PC-3 (cell line): ENCODE measurements around the gene AVEN.

Experiments used
- CTCF ChIP-seq: fragments of 300-600 bp; sonication (generic); conservative IDR thresholded peaks from 2 replicates; pipeline ENCODE4 v1.5.1; 2017; ENCODE audit warnings: antibody characterized with exemption, low read depth, mild to moderate bottlenecking, low read length
- EZH2 ChIP-seq: fragments of 300-600 bp; sonication (generic); IDR thresholded peaks from one replicate; pipeline ENCODE4 v1.6.1; 2017; ENCODE audit warnings: antibody characterized with exemption, mild to moderate bottlenecking, low read length; ENCODE audit not compliant: unreplicated experiment

- TF ChIP-seq CTCF (no peak), EZH2 (no peak)
Observed at GRCh38 chr15:33848011-33848410, 191.0 kb downstream of the AVEN start.
